Peyer's patch (tissue), 4 donors: ENCODE results near the gene LRRC38. TPM values are rescaled to one million over a fixed set of nuclear protein-coding genes. Genes with fewer than 3 reads are reported as not detected.
"Not testable (repeated sequence)": the region's sequence is repeated elsewhere in the genome, so short reads cannot be mapped to it uniquely, and the experiment has no call there.

ENCODE experiments used
- DNase-seq, 3 donors: peaks; one replicate each; pipeline ENCODE4 v3.0.0-alpha.2; 2017 to 2019
- H3K27ac ChIP-seq, 4 donors: fragments of 200-600 bp; sonication (generic); one replicate each; pipeline ENCODE4 v1.5.1; 2016 to 2019
- H3K27me3 ChIP-seq, 2 donors: fragments of 200-600 bp; sonication (generic); one replicate each; pipeline ENCODE4 v1.5.1; 2019
- H3K36me3 ChIP-seq, 3 donors: fragments of 200-600 bp; sonication (generic); one replicate each; pipeline ENCODE4 v1.5.1; 2016 to 2019
- H3K4me1 ChIP-seq, 4 donors: fragments of 200-600 bp; sonication (generic); one replicate each; pipeline ENCODE4 v1.5.1; 2016 to 2019
- H3K4me3 ChIP-seq, 4 donors: fragments of 200-600 bp; sonication (generic); 1 replicate in 3 of 4; 2 replicates in 1 of 4; pipeline ENCODE4 v1.5.1; 2016 to 2019; ENCODE audit warnings: mild to moderate bottlenecking in 1 of 4
- H3K9me3 ChIP-seq, 4 donors: fragments of 200-600 bp; sonication (generic); one replicate each; pipeline ENCODE4 v1.5.1; 2016 to 2019; ENCODE audit warnings: mild to moderate bottlenecking in 1 of 4
- CTCF ChIP-seq, 6 experiments: fragments of 450-650 bp in 4 of 6; fragments of 200-600 bp in 2 of 6; sonication (generic) in 1 of 6; IDR thresholded peaks; one replicate each; pipeline ENCODE4 v1.5.1; 2017 to 2019; ENCODE audit warnings: antibody characterized with exemption in 6 of 6, mild to moderate bottlenecking in 3 of 6, moderate library complexity in 1 of 6
- POLR2A ChIP-seq, 2 donors: fragments of 450-650 bp; IDR thresholded peaks; one replicate each; pipeline ENCODE4 v1.5.1; 2017; ENCODE audit warnings: antibody characterized with exemption in 2 of 2, mild to moderate bottlenecking in 2 of 2, moderate library complexity in 2 of 2
- total RNA-seq, 4 donors: library from RNA; depleted of rRNA; stranded (reverse); fragments of >200 nt; gene quantifications; one replicate each; pipeline ENCODE4 v1.1.0, GENCODE V29; 2016

LRRC38 gene
- total RNA-seq, result not detected

GRCh38 chr1:13513895-13514546, at the start of gene LRRC38:
LRRC38 (minus strand) TSS chr1:13514003; CDS start chr1:13513593, 410 bp downstream.
- Histone ChIP-seq H3K27ac (no peak within 1 kb of the TSS), H3K9me3 (peaks cover 0 to 4% (median 0%) of the 10 kb centered on the region in 4 donors), H3K36me3 (no peaks in the 10 kb centered on the region), H3K27me3 (peaks cover 0 to 8% of the 10 kb centered on the region in 2 donors), H3K4me1 (peaks cover 0 to 3% (median 0%) of the 10 kb centered on the region in 4 donors), H3K4me3 (no peak within 1 kb of the TSS)
- DNase-seq, result no peak
- no peak for TF ChIP-seq CTCF (IDR thresholded peaks at IDR 0.05)
- TF ChIP-seq POLR2A (IDR thresholded peaks at IDR 0.05), result no peak

GRCh38 chr1:13562981-13563380, 49.2 kb upstream of the LRRC38 start:
- not testable (repeated sequence) for H3K27me3 ChIP-seq, H3K27ac ChIP-seq, H3K4me1 ChIP-seq, H3K9me3 ChIP-seq, H3K36me3 ChIP-seq, DNase-seq, H3K4me3 ChIP-seq

GRCh38 chr1:13560541-13560940, 46.7 kb upstream of the LRRC38 start:
- TF ChIP-seq CTCF (IDR thresholded peaks at IDR 0.05) (no peak), POLR2A (IDR thresholded peaks at IDR 0.05) (no peak)
- H3K4me3 ChIP-seq, result no peak overlapping the region
- no peak overlapping the region for H3K27ac ChIP-seq
- no peaks in the 10 kb centered on the region for H3K9me3 ChIP-seq
- H3K27me3 ChIP-seq, result no peaks in the 10 kb centered on the region
- no peaks in the 10 kb centered on the region for H3K4me1 ChIP-seq
- no peak for DNase-seq
- no peaks in the 10 kb centered on the region for H3K36me3 ChIP-seq

- no peaks in the 10 kb centered on the region for H3K27me3 ChIP-seq
- H3K4me1 ChIP-seq, result no peaks in the 10 kb centered on the region
- TF ChIP-seq CTCF (IDR thresholded peaks at IDR 0.05) (no peak), POLR2A (IDR thresholded peaks at IDR 0.05) (no peak)
- H3K36me3 ChIP-seq, result no peaks in the 10 kb centered on the region
- no peak overlapping the region for H3K4me3 ChIP-seq
- H3K27ac ChIP-seq, result no peak overlapping the region
- no peak for DNase-seq
- H3K9me3 ChIP-seq, result no peaks in the 10 kb centered on the region
Measured at GRCh38 chr1:13556224-13556764, 42.5 kb upstream of the LRRC38 start.

GRCh38 chr1:13554798-13555197, 41.0 kb upstream of the LRRC38 start:
- Histone ChIP-seq H3K4me3 (no peak overlapping the region), H3K4me1 (no peaks in the 10 kb centered on the region), H3K27ac (no peak overlapping the region), H3K27me3 (no peaks in the 10 kb centered on the region), H3K9me3 (no peaks in the 10 kb centered on the region), H3K36me3 (no peaks in the 10 kb centered on the region)
- no peak for DNase-seq
- TF ChIP-seq CTCF (IDR thresholded peaks at IDR 0.05) (no peak), POLR2A (IDR thresholded peaks at IDR 0.05) (no peak)

GRCh38 chr1:13550663-13551062, 36.9 kb upstream of the LRRC38 start:
- Histone ChIP-seq H3K36me3 (no peaks in the 10 kb centered on the region), H3K4me1 (no peaks in the 10 kb centered on the region), H3K9me3 (no peaks in the 10 kb centered on the region), H3K27me3 (no peaks in the 10 kb centered on the region), H3K4me3 (no peak overlapping the region), H3K27ac (no peak overlapping the region)
- no peak for DNase-seq
- TF ChIP-seq CTCF (IDR thresholded peaks at IDR 0.05) (no peak), POLR2A (IDR thresholded peaks at IDR 0.05) (no peak)
